BLaER1 (cell line): Measurements from ENCODE around the gene LSM3.
A peak's percentile ranks its signal among the peaks of the same experiment; 100 is the strongest.

Experiments
- H3K27ac ChIP-seq: shearing (Covaris generic); formaldehyde crosslinking; 2 replicates; pipeline ENCODE4 v1.8.1; 2022
- H3K27me3 ChIP-seq: shearing (Covaris generic); formaldehyde crosslinking; 2 replicates; pipeline ENCODE4 v1.8.1; 2022
- H3K36me3 ChIP-seq: shearing (Covaris generic); formaldehyde crosslinking; 2 replicates; pipeline ENCODE4 v1.8.1; 2022
- H3K4me1 ChIP-seq: shearing (Covaris generic); formaldehyde crosslinking; 2 replicates; pipeline ENCODE4 v1.8.1; 2022
- H3K4me2 ChIP-seq: shearing (Covaris generic); formaldehyde crosslinking; 2 replicates; pipeline ENCODE4 v1.8.1; 2022
- H3K4me3 ChIP-seq: shearing (Covaris generic); formaldehyde crosslinking; 2 replicates; pipeline ENCODE4 v1.8.1; 2022
- H3K9ac ChIP-seq: shearing (Covaris generic); formaldehyde crosslinking; 2 replicates; pipeline ENCODE4 v1.8.1; 2022
- H3K9me3 ChIP-seq: shearing (Covaris generic); formaldehyde crosslinking; 2 replicates; pipeline ENCODE4 v1.8.1; 2022
- H4K20me1 ChIP-seq: shearing (Covaris generic); formaldehyde crosslinking; 2 replicates; pipeline ENCODE4 v1.8.1; 2022
- Cebpa-rat ChIP-seq: shearing (Covaris generic); IDR thresholded peaks from 2 replicates; pipeline ENCODE4 v1.8.1; 2022

Gene LSM3

GRCh38 chr3:14204515-14205284, 26.1 kb downstream of the LSM3 start:
- TF ChIP-seq Cebpa-rat = peak; percentile 71; the same call in 1 of the 2 replicates
- H3K4me2 ChIP-seq = no peak overlapping the region
- no peak overlapping the region for H3K27ac ChIP-seq
- H3K36me3 ChIP-seq = peaks cover 8% of the 10 kb centered on the region
- no peak overlapping the region for H3K9ac ChIP-seq
- H3K4me1 ChIP-seq = peaks cover 6% of the 10 kb centered on the region
- H3K27me3 ChIP-seq = no peaks in the 10 kb centered on the region
- no peaks in the 10 kb centered on the region for H3K9me3 ChIP-seq
- H3K4me3 ChIP-seq = no peak overlapping the region
- peaks cover 19% of the 10 kb centered on the region; the same call in 1 of the 2 replicates for H4K20me1 ChIP-seq

GRCh38 chr3:14206548-14207177, 28.0 kb downstream of the LSM3 start:
- no peaks in the 10 kb centered on the region for H3K36me3 ChIP-seq
- no peaks in the 10 kb centered on the region for H3K9me3 ChIP-seq
- H3K27ac ChIP-seq = no peak overlapping the region
- no peak overlapping the region for H3K4me2 ChIP-seq
- no peaks in the 10 kb centered on the region for H4K20me1 ChIP-seq
- TF ChIP-seq Cebpa-rat = no peak
- no peak overlapping the region for H3K9ac ChIP-seq
- no peaks in the 10 kb centered on the region for H3K27me3 ChIP-seq
- no peak overlapping the region for H3K4me3 ChIP-seq
- H3K4me1 ChIP-seq = peaks cover 6% of the 10 kb centered on the region

GRCh38 chr3:14208168-14208567, 29.6 kb downstream of the LSM3 start:
- H4K20me1 ChIP-seq = no peaks in the 10 kb centered on the region
- H3K9ac ChIP-seq = no peak overlapping the region
- H3K27ac ChIP-seq = no peak overlapping the region
- peaks cover 6% of the 10 kb centered on the region for H3K4me1 ChIP-seq
- H3K4me2 ChIP-seq = no peak overlapping the region
- no peaks in the 10 kb centered on the region for H3K9me3 ChIP-seq
- no peaks in the 10 kb centered on the region for H3K27me3 ChIP-seq
- no peaks in the 10 kb centered on the region for H3K36me3 ChIP-seq
- H3K4me3 ChIP-seq = no peak overlapping the region
- TF ChIP-seq Cebpa-rat = no peak

GRCh38 chr3:14208977-14209394, 30.4 kb downstream of the LSM3 start:
- H3K9ac ChIP-seq = no peak overlapping the region
- no peaks in the 10 kb centered on the region for H4K20me1 ChIP-seq
- no peak overlapping the region for H3K4me2 ChIP-seq
- peaks cover 6% of the 10 kb centered on the region for H3K4me1 ChIP-seq
- H3K27ac ChIP-seq = no peak overlapping the region
- H3K27me3 ChIP-seq = no peaks in the 10 kb centered on the region
- no peak for TF ChIP-seq Cebpa-rat
- H3K9me3 ChIP-seq = no peaks in the 10 kb centered on the region
- H3K36me3 ChIP-seq = no peaks in the 10 kb centered on the region
- H3K4me3 ChIP-seq = no peak overlapping the region

GRCh38 chr3:14209581-14210289, 31.1 kb downstream of the LSM3 start:
- Histone ChIP-seq H3K27me3 (no peaks in the 10 kb centered on the region), H3K36me3 (no peaks in the 10 kb centered on the region), H3K4me3 (no peak overlapping the region), H3K4me2 (no peak overlapping the region), H3K4me1 (peaks cover 4% of the 10 kb centered on the region), H4K20me1 (no peaks in the 10 kb centered on the region), H3K27ac (no peak overlapping the region), H3K9ac (no peak overlapping the region), H3K9me3 (no peaks in the 10 kb centered on the region)
- TF ChIP-seq Cebpa-rat = no peak

- Histone ChIP-seq H3K9ac (no peak overlapping the region), H3K9me3 (no peaks in the 10 kb centered on the region), H3K27ac (no peak overlapping the region), H3K4me3 (no peak overlapping the region), H3K27me3 (no peaks in the 10 kb centered on the region), H3K4me1 (no peaks in the 10 kb centered on the region), H4K20me1 (no peaks in the 10 kb centered on the region), H3K36me3 (no peaks in the 10 kb centered on the region), H3K4me2 (no peak overlapping the region)
- no peak for TF ChIP-seq Cebpa-rat
Observed at GRCh38 chr3:14210290-14210688, 31.7 kb downstream of the LSM3 start.

GRCh38 chr3:14210843-14211594, 32.4 kb downstream of the LSM3 start:
- H3K4me1 ChIP-seq = no peaks in the 10 kb centered on the region
- H4K20me1 ChIP-seq = no peaks in the 10 kb centered on the region

GRCh38 chr3:14211621-14212020, 33.0 kb downstream of the LSM3 start:
- no peak overlapping the region for H3K9ac ChIP-seq
- H3K36me3 ChIP-seq = no peaks in the 10 kb centered on the region
- no peaks in the 10 kb centered on the region for H3K9me3 ChIP-seq
- H3K4me2 ChIP-seq = no peak overlapping the region
- H3K4me1 ChIP-seq = no peaks in the 10 kb centered on the region
- H3K27ac ChIP-seq = no peak overlapping the region
- no peaks in the 10 kb centered on the region for H3K27me3 ChIP-seq
- no peaks in the 10 kb centered on the region for H4K20me1 ChIP-seq
- no peak overlapping the region for H3K4me3 ChIP-seq
- no peak for TF ChIP-seq Cebpa-rat

More at GRCh38 chr3:14210843-14211594, 32.4 kb downstream of the LSM3 start:
- no peak for TF ChIP-seq Cebpa-rat
- Histone ChIP-seq H3K36me3 (no peaks in the 10 kb centered on the region), H3K9me3 (no peaks in the 10 kb centered on the region), H3K4me3 (no peak overlapping the region), H3K27me3 (no peaks in the 10 kb centered on the region), H3K4me2 (no peak overlapping the region), H3K9ac (no peak overlapping the region), H3K27ac (no peak overlapping the region)

GRCh38 chr3:14212032-14212431, 33.4 kb downstream of the LSM3 start:
- H3K36me3 ChIP-seq = no peaks in the 10 kb centered on the region
- H3K9me3 ChIP-seq = no peaks in the 10 kb centered on the region
- no peaks in the 10 kb centered on the region for H3K4me1 ChIP-seq
- no peaks in the 10 kb centered on the region for H4K20me1 ChIP-seq
- no peak overlapping the region for H3K4me3 ChIP-seq
- H3K27me3 ChIP-seq = no peaks in the 10 kb centered on the region
- H3K27ac ChIP-seq = no peak overlapping the region
- no peak overlapping the region for H3K4me2 ChIP-seq
- no peak overlapping the region for H3K9ac ChIP-seq
- TF ChIP-seq Cebpa-rat = no peak
